NT2/D1 (cell line): ENCODE measurements around the gene RASSF1.

Experiments used
- SUZ12 ChIP-seq: IDR thresholded peaks from 2 replicates; pipeline ENCODE4 v1.6.1; 2011; ENCODE audit not compliant: insufficient read length, insufficient read depth; ENCODE audit errors: extremely low read depth
- YY1 ChIP-seq: IDR thresholded peaks from 2 replicates; pipeline ENCODE4 v1.6.1; 2011; ENCODE audit not compliant: insufficient read length, insufficient read depth

- no peak for TF ChIP-seq YY1
- no peak for TF ChIP-seq SUZ12
Measured at GRCh38 chr3:50371133-50371685, 30.6 kb upstream of the RASSF1 start.
